ENCODE results near the gene IFIT3. TPM values are rescaled to one million over a fixed set of nuclear protein-coding genes. Genes with fewer than 3 reads are reported as not detected.

IFIT3 gene
- total RNA-seq, 3 donors from 2014 or later, result 5.8 to 12.7 (median 11.2) TPM

- Histone ChIP-seq H3K4me3 (no peak overlapping the region), H3K4me1 (ENCODE audit: low read depth) (peaks cover 17% of the 10 kb centered on the region), H3K36me3 (ENCODE audit: low read depth) (no peaks in the 10 kb centered on the region), H3K9me3 (no peaks in the 10 kb centered on the region)
- no peak for TF ChIP-seq CTCF (IDR thresholded peaks at IDR 0.05)
- DNase-seq (no peak), ATAC-seq (no peak)
- intact Hi-C loops (cut with DNase I, micrococcal nuclease), result no loop called here
Observed at GRCh38 chr10:89336241-89336640, 8.4 kb downstream of the IFIT3 start.

DNA sequence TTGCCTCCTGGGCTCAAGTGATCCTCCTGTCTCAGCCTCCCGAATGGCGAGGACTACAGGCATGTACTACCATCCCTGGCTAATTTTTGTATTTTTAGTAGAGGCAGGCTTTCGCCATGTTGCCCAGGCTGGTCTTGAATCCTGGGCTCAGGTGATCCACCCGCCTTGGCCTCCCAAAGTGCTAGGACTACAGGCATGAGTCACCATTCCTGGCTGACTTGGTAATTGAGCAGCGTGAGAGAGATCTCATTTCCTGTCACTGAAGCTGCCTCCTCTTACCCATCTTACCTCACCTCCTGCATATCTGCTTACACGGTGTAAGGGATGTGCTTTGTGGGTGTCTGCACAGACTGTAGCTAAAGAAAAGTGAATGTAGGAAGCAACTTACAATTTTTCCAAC lies 9.7 kb downstream of the IFIT3 start:
- peaks cover 17% of the 10 kb centered on the region for H3K4me1 ChIP-seq (ENCODE audit: low read depth)
- intact Hi-C loops (cut with DNase I, micrococcal nuclease), result no loop called here
- no peaks in the 10 kb centered on the region for H3K9me3 ChIP-seq
- DNase-seq (no peak), ATAC-seq (peak; percentile 32)
- H3K4me3 ChIP-seq, result no peak overlapping the region
- TF ChIP-seq CTCF (IDR thresholded peaks at IDR 0.05), result no peak
- no peaks in the 10 kb centered on the region for H3K36me3 ChIP-seq (ENCODE audit: low read depth)

GRCh38 chr10:89338713-89339112 lies 10.9 kb downstream of the IFIT3 start:
- H3K4me1 ChIP-seq (ENCODE audit: low read depth), result peaks cover 5% of the 10 kb centered on the region
- ATAC-seq, result no peak
- no peak for TF ChIP-seq CTCF (IDR thresholded peaks at IDR 0.05)

GRCh38 chr10:89339875-89340274 lies 12.1 kb downstream of the IFIT3 start:
- no peaks in the 10 kb centered on the region for H3K9me3 ChIP-seq
- DNase-seq, result no peak
- no peak overlapping the region for H3K4me3 ChIP-seq
- H3K36me3 ChIP-seq (ENCODE audit: low read depth), result no peaks in the 10 kb centered on the region
- intact Hi-C loops (cut with DNase I, micrococcal nuclease), result no loop called here
- no peak for TF ChIP-seq CTCF (IDR thresholded peaks at IDR 0.05)
- no peak for ATAC-seq
- H3K4me1 ChIP-seq (ENCODE audit: low read depth), result no peaks in the 10 kb centered on the region

More at GRCh38 chr10:89338713-89339112, 10.9 kb downstream of the IFIT3 start:
- H3K9me3 ChIP-seq, result no peaks in the 10 kb centered on the region
- no peaks in the 10 kb centered on the region for H3K36me3 ChIP-seq (ENCODE audit: low read depth)
- DNase-seq, result no peak
- H3K4me3 ChIP-seq, result no peak overlapping the region
- intact Hi-C loops (cut with DNase I, micrococcal nuclease), result no loop called here

DNA sequence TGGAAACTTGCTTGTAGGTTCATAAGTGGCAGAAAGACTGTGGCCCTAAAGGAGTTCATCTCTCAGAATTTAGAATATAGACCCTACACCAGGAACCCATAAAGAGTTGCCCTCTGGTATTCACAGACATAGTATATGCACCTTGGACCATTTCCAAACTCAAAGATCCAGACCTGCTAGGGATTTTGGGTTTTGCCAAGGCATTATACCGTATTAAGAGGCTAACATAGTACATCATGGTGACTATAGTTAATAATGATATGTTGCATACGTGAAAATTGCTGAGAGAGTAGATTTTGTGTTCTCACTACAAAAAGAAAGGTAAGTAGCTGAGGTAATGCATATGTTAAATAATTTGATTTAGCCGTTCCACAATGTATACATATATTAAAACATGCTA lies 13.9 kb downstream of the IFIT3 start:
- Histone ChIP-seq H3K4me1 (ENCODE audit: low read depth) (peaks cover 7% of the 10 kb centered on the region), H3K4me3 (no peak overlapping the region), H3K9me3 (no peaks in the 10 kb centered on the region), H3K36me3 (ENCODE audit: low read depth) (no peaks in the 10 kb centered on the region)
- intact Hi-C loops (cut with DNase I, micrococcal nuclease), result no loop called here
- DNase-seq (no peak), ATAC-seq (no peak)
- no peak for TF ChIP-seq CTCF (IDR thresholded peaks at IDR 0.05)

Data from mucosa of descending colon (tissue), 3 donors.